Upper lobe of left lung (tissue), 6 donors: ENCODE results near the gene NCOR2. TPM values are rescaled to one million over a fixed set of nuclear protein-coding genes. Genes with fewer than 3 reads are reported as not detected.

Experiments
- ATAC-seq, 2 donors: fragments of 200-7000 bp; cut with Tn5 transposase; one replicate each; pipeline ENCODE4 v1.9.1; 2022; ENCODE audit warnings: mild to moderate bottlenecking in 2 of 2, moderate library complexity in 2 of 2; ENCODE audit not compliant: low FRiP score in 2 of 2
- DNase-seq, 2 donors: peaks; one replicate each; pipeline ENCODE4 v3.0.0-alpha.2; 2019 to 2020
- H3K27ac ChIP-seq, 4 donors: fragments of 200-600 bp; sonication (generic); one replicate each; pipeline ENCODE4 v1.5.1; 2016 to 2019
- H3K27me3 ChIP-seq, 4 donors: fragments of 200-600 bp; sonication (generic); one replicate each; pipeline ENCODE4 v1.5.1; 2017 to 2019
- H3K36me3 ChIP-seq, 4 donors: fragments of 200-600 bp; sonication (generic); one replicate each; pipeline ENCODE4 v1.5.1; 2016 to 2019
- H3K4me1 ChIP-seq, 4 donors: fragments of 200-600 bp; sonication (generic); one replicate each; pipeline ENCODE4 v1.5.1; 2018 to 2019
- H3K4me3 ChIP-seq, 4 donors: fragments of 200-600 bp; sonication (generic); one replicate each; pipeline ENCODE4 v1.5.1; 2017 to 2019; ENCODE audit warnings: mild to moderate bottlenecking in 2 of 4, moderate library complexity in 1 of 4
- H3K9me3 ChIP-seq, 4 donors: fragments of 200-600 bp; sonication (generic); one replicate each; pipeline ENCODE4 v1.5.1; 2018 to 2019
- CTCF ChIP-seq, 6 experiments: fragments of 450-650 bp in 4 of 6; fragments of 200-600 bp in 2 of 6; sonication (generic) in 2 of 6; IDR thresholded peaks; one replicate each; pipeline ENCODE4 v1.5.1; 2016 to 2019; ENCODE audit warnings: antibody characterized with exemption in 6 of 6
- EP300 ChIP-seq, 4 donors: sonication (generic); formaldehyde crosslinking; IDR thresholded peaks; one replicate each; pipeline ENCODE4 v1.5.1; 2017; ENCODE audit warnings: antibody characterized with exemption in 4 of 4, control low read depth in 2 of 4
- POLR2A ChIP-seq, 4 donors: fragments of 450-650 bp; IDR thresholded peaks; one replicate each; pipeline ENCODE4 v1.5.1; 2016 to 2017; ENCODE audit warnings: antibody characterized with exemption in 4 of 4, mild to moderate bottlenecking in 2 of 4
- POLR2AphosphoS5 ChIP-seq, 2 donors: sonication (generic); formaldehyde crosslinking; IDR thresholded peaks; one replicate each; pipeline ENCODE4 v1.5.1; 2017; ENCODE audit warnings: antibody characterized with exemption in 2 of 2
- WGBS, 2 donors: methylation state at CpG; one replicate each; pipeline ENCODE4 v1.1.5; 2017 to 2018; 5-methylcytosine and 5-hydroxymethylcytosine counted together
- total RNA-seq, 6 donors: library from RNA; depleted of rRNA in 4 of 6; stranded (reverse); fragments of >200 nt in 4 of 6; gene quantifications; one replicate each; pipeline versions ENCODE4 v1.1.0 to v1.2.1, GENCODE V29; 2016 to 2021
- donor health status: DM: no; HTN: no; CAD: no; lungs with moderate emphysema.
- donor health status: DM: no; HTN: yes; CAD: no; lungs with severe emphysema.

The NCOR2 gene
- total RNA-seq, 6 donors from 2014 or later: 188 to 603 (median 373) TPM

GRCh38 chr12:124567673-124568373 is 411 bp upstream of the NCOR2 start:
- ATAC-seq: peak; percentile 90 to 92
- H3K4me1 ChIP-seq: peaks cover 46 to 56% (median 50%) of the 10 kb centered on the region in 4 donors

GRCh38 chr12:124566161-124566996 is 1.0 kb downstream of the NCOR2 start:
- WGBS, 2 donors: 0 to 1% methylated on average over 30 to 55 of the region's 56 CpGs
- H3K9me3 ChIP-seq: no peaks in the 10 kb centered on the region
- peak; percentile 80 to 83 for ATAC-seq

More at GRCh38 chr12:124567673-124568373, 411 bp upstream of the NCOR2 start:
- Histone ChIP-seq H3K27me3 (no peaks in the 10 kb centered on the region), H3K27ac (peak overlapping the region; percentile 88 to 94 (median 90)), H3K9me3 (no peaks in the 10 kb centered on the region), H3K4me3 (peak overlapping the region in 3 of 4 donors; percentile 72 to 97 (median 90)), H3K36me3 (no peaks in the 10 kb centered on the region)
- 4 to 6% methylated on average over 18 to 20 of the region's 50 CpGs for WGBS, 2 donors
- DNase-seq: peak; percentile 94 to 99
- TF ChIP-seq POLR2A (IDR thresholded peaks at IDR 0.05) (peak in 1 of 4 donors; percentile 47), POLR2AphosphoS5 (IDR thresholded peaks at IDR 0.05) (peak; percentile 75 to 81), CTCF (IDR thresholded peaks at IDR 0.05) (peak in 1 of 6 experiments; percentile 10), EP300 (IDR thresholded peaks at IDR 0.05) (peak in 1 of 4 donors; percentile 81)

GRCh38 chr12:124565656-124566160 is 1.7 kb downstream of the NCOR2 start:
- peak overlapping the region; percentile 72 to 97 (median 86) for H3K4me3 ChIP-seq
- TF ChIP-seq POLR2A (IDR thresholded peaks at IDR 0.05) (no peak), POLR2AphosphoS5 (IDR thresholded peaks at IDR 0.05) (no peak)
- H3K27me3 ChIP-seq: no peaks in the 10 kb centered on the region
- DNase-seq (peak in 1 of 2 donors; percentile 65), ATAC-seq (no peak)
- 0 to 8% methylated on average over 5 to 14 of the region's 14 CpGs for WGBS, 2 donors
- H3K4me1 ChIP-seq: peaks cover 65 to 76% (median 68%) of the 10 kb centered on the region in 4 donors
- no peaks in the 10 kb centered on the region for H3K36me3 ChIP-seq
- no peaks in the 10 kb centered on the region for H3K9me3 ChIP-seq
- H3K27ac ChIP-seq: peak overlapping the region; percentile 94 to 99 (median 98)

More at GRCh38 chr12:124566161-124566996, 1.0 kb downstream of the NCOR2 start:
- H3K27ac ChIP-seq: peak overlapping the region; percentile 94 to 99 (median 98)
- DNase-seq: peak; percentile 94
- peak overlapping the region; percentile 72 to 97 (median 86) for H3K4me3 ChIP-seq
- TF ChIP-seq CTCF (IDR thresholded peaks at IDR 0.05) (peak in 1 of 6 experiments; percentile 31), EP300 (IDR thresholded peaks at IDR 0.05) (no peak), POLR2A (IDR thresholded peaks at IDR 0.05) (peak in 3 of 4 donors; percentile 66 to 78 (median 69)), POLR2AphosphoS5 (IDR thresholded peaks at IDR 0.05) (peak; percentile 64 to 76)
- no peaks in the 10 kb centered on the region for H3K27me3 ChIP-seq
- H3K4me1 ChIP-seq: peaks cover 61 to 70% (median 63%) of the 10 kb centered on the region in 4 donors
- H3K36me3 ChIP-seq: no peaks in the 10 kb centered on the region

GRCh38 chr12:124564971-124565491 is 2.4 kb downstream of the NCOR2 start:
- Histone ChIP-seq H3K4me3 (peak overlapping the region in 3 of 4 donors; percentile 72 to 97 (median 90)), H3K9me3 (no peaks in the 10 kb centered on the region), H3K27me3 (no peaks in the 10 kb centered on the region), H3K4me1 (peaks cover 65 to 76% (median 71%) of the 10 kb centered on the region in 4 donors), H3K27ac (peak overlapping the region; percentile 48 to 99 (median 96)), H3K36me3 (no peaks in the 10 kb centered on the region)
- TF ChIP-seq CTCF (IDR thresholded peaks at IDR 0.05) (no peak), POLR2A (IDR thresholded peaks at IDR 0.05) (no peak), EP300 (IDR thresholded peaks at IDR 0.05) (no peak), POLR2AphosphoS5 (IDR thresholded peaks at IDR 0.05) (no peak)
- whole genome bisulfite sequencing, 2 donors: 42 to 61% methylated on average over 4 to 19 of the region's 19 CpGs
- DNase-seq (peak in 1 of 2 donors; percentile 82), ATAC-seq (no peak)
